ENCODE data around the gene HAUS5. TPM values are rescaled to one million over a fixed set of nuclear protein-coding genes. Genes with fewer than 3 reads are reported as not detected.
"Not testable (repeated sequence)": the region's sequence is repeated elsewhere in the genome, so short reads cannot be mapped to it uniquely, and the experiment has no call there.

Gene HAUS5
- polyA plus RNA-seq, 1 donor: 13.3 TPM

DNA sequence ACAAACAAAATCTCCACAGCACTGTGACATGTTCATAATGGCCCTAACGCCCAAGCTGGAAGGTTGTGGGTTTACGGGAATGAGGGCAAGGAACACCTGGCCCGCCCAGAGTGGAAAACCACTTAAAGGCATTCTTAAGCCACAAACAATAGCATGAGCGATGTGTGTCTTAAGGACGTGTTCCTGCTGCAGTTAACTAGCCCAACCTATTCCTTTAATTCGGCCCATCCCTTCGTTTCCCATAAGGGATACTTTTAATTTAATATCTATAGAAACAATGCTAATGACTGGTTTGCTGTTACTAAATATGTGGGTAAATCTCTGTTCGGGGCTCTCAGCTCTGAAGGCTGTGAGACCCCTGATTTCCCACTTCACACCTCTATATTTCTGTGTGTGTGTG lies 5.4 kb upstream of the HAUS5 start:
- no CpG with 5 or more reads among the region's 8 CpGs for WGBS (ENCODE audit: insufficient coverage, low lambda C conversion rate)
- H3K4me3 ChIP-seq (ENCODE audit: low read length); H3K9me3 ChIP-seq (ENCODE audit: control insufficient read depth, low read depth, low read length); H3K4me1 ChIP-seq (ENCODE audit: control insufficient read depth, insufficient read depth, low read length); DNase-seq; H3K27ac ChIP-seq (ENCODE audit: low read length); H3K27me3 ChIP-seq (ENCODE audit: control insufficient read depth, insufficient read depth, low read length); H3K36me3 ChIP-seq (ENCODE audit: control insufficient read depth, insufficient read depth, low read length): not testable (repeated sequence)

DNA sequence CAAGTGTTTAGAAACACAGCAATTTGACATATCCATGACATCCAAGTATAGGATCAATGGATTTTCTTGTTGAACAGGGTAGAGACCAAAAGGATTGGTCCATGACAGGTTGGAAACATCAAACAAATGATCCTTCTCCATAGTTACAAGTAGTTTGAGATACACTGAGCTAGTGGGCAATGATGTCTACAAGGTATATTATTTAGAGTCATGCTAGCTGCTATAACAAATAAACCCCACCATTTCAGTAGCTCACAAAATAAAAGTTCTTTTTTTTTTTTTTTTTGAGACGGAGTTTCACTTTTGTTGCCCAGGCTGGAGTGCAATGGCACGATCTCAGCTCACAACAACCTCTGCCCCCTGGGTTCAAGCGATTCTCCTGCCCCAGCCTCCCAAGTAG lies 4.9 kb upstream of the HAUS5 start:
- Histone ChIP-seq H3K4me1 (ENCODE audit: control insufficient read depth, insufficient read depth, low read length) (peaks cover 4% of the 10 kb centered on the region), H3K27ac (ENCODE audit: low read length) (no peak overlapping the region), H3K36me3 (ENCODE audit: control insufficient read depth, insufficient read depth, low read length) (no peaks in the 10 kb centered on the region), H3K27me3 (ENCODE audit: control insufficient read depth, insufficient read depth, low read length) (no peaks in the 10 kb centered on the region), H3K4me3 (ENCODE audit: low read length) (no peak overlapping the region), H3K9me3 (ENCODE audit: control insufficient read depth, low read depth, low read length) (no peaks in the 10 kb centered on the region)
- WGBS (ENCODE audit: insufficient coverage, low lambda C conversion rate): no CpG with 5 or more reads among the region's 3 CpGs
- no peak for DNase-seq

DNA sequence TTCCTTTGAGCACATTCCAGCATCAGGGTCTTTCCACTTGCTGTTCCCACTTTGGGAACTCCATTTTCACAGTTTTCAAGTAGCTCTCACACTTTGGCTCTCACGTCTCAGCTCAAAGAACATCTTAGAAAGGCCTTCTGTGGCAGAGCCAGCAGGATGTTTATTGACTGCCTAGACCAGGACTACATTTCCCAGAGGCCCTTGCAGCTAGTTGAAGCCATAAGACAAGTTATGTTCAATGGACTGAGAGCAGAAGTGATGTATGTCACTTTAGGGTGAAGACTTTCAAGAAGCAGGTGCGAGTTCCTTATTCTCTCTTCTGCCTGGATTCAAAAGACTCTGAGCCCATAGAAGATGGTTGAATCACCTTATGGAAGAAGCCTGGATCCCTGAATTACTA lies 4.3 kb upstream of the HAUS5 start:
- H3K27me3 ChIP-seq (ENCODE audit: control insufficient read depth, insufficient read depth, low read length): no peaks in the 10 kb centered on the region
- no CpG with 5 or more reads among the region's 2 CpGs for WGBS (ENCODE audit: insufficient coverage, low lambda C conversion rate)
- peaks cover 4% of the 10 kb centered on the region for H3K4me1 ChIP-seq (ENCODE audit: control insufficient read depth, insufficient read depth, low read length)
- H3K27ac ChIP-seq (ENCODE audit: low read length): no peak overlapping the region
- no peak overlapping the region for H3K4me3 ChIP-seq (ENCODE audit: low read length)
- no peaks in the 10 kb centered on the region for H3K36me3 ChIP-seq (ENCODE audit: control insufficient read depth, insufficient read depth, low read length)
- no peak for DNase-seq
- H3K9me3 ChIP-seq (ENCODE audit: control insufficient read depth, low read depth, low read length): no peaks in the 10 kb centered on the region

DNA sequence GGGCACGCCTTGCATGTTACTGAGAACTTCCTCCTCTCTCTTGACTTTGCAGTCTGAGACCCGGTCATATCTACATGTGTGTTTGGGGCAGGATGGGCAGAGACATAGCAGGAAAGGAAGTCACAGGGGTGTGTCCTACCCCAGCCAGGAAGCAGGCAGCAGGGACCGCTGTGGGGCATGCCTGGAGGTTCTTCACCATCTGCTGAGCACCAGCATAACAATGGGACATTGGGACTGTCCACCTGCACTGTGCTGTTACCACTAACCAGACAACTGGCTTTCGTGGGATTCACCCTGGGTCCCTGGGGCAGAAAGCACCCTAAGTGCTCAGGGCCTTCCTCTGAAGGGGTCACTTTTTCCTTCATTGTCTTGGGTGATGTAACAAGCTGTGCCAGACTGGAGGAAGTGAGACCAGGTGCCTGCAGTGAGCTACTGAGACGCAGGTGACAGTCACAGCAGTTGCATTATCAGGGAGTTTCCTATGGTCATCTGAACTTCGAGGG lies 2.6 kb upstream of the HAUS5 start:
- DNase-seq: no peak
- no peak overlapping the region for H3K4me3 ChIP-seq (ENCODE audit: low read length)
- WGBS (ENCODE audit: insufficient coverage, low lambda C conversion rate): no CpG with 5 or more reads among the region's 6 CpGs
- H3K36me3 ChIP-seq (ENCODE audit: control insufficient read depth, insufficient read depth, low read length): no peaks in the 10 kb centered on the region
- no peaks in the 10 kb centered on the region for H3K27me3 ChIP-seq (ENCODE audit: control insufficient read depth, insufficient read depth, low read length)
- no peaks in the 10 kb centered on the region for H3K9me3 ChIP-seq (ENCODE audit: control insufficient read depth, low read depth, low read length)
- peaks cover 4% of the 10 kb centered on the region for H3K4me1 ChIP-seq (ENCODE audit: control insufficient read depth, insufficient read depth, low read length)
- H3K27ac ChIP-seq (ENCODE audit: low read length): no peak overlapping the region

DNA sequence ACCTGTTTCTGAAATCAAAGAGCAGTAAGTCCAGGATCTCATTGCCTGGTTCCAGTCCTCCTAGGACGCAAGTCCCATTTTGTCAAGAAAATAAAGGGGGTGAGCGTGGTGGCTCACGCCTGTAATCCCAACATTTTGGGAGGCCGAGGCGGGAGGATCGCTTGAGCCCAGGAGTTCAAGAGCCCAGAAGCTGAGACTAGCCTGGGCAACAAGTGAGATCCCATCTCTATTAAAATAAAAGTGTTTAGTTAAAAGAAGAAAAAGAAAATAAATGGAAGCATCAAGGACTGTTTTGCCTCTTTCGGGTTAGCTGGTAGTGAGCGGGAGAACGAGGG lies 344 bp upstream of the HAUS5 start:
- DNase-seq: no peak
- no CpG with 5 or more reads among the region's 9 CpGs for WGBS (ENCODE audit: insufficient coverage, low lambda C conversion rate)
- H3K36me3 ChIP-seq (ENCODE audit: control insufficient read depth, insufficient read depth, low read length): peaks cover 11% of the 10 kb centered on the region
- H3K27me3 ChIP-seq (ENCODE audit: control insufficient read depth, insufficient read depth, low read length): no peaks in the 10 kb centered on the region
- H3K9me3 ChIP-seq (ENCODE audit: control insufficient read depth, low read depth, low read length): no peaks in the 10 kb centered on the region
- H3K4me3 ChIP-seq (ENCODE audit: low read length): peak overlapping the region; percentile 71
- H3K27ac ChIP-seq (ENCODE audit: low read length): no peak overlapping the region
- peaks cover 4% of the 10 kb centered on the region for H3K4me1 ChIP-seq (ENCODE audit: control insufficient read depth, insufficient read depth, low read length)

DNA sequence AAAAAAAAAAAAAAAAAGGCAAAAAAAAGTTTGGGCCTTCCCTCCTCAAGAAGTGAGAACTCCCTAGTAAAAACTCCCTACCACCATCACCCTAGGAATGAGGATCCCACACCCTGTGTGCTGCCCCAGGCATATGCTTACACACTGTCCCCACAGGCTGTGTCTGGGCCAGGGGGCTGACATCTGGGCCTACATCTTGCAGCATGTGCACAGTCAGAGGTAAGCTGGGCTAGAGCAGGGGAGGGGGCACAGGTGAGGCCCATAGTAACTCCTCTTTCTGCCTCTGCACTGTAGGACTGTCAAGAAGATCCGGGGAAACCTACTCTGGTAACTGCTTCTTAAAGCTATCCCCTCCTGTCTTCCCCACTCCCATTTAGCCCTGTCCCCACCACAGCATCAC lies 1.0 kb downstream of the HAUS5 start:
- H3K36me3 ChIP-seq (ENCODE audit: control insufficient read depth, insufficient read depth, low read length): peaks cover 19% of the 10 kb centered on the region
- H3K4me3 ChIP-seq (ENCODE audit: low read length): no peak overlapping the region
- no peaks in the 10 kb centered on the region for H3K9me3 ChIP-seq (ENCODE audit: control insufficient read depth, low read depth, low read length)
- H3K27ac ChIP-seq (ENCODE audit: low read length): no peak overlapping the region
- no peak for DNase-seq
- no peaks in the 10 kb centered on the region for H3K27me3 ChIP-seq (ENCODE audit: control insufficient read depth, insufficient read depth, low read length)
- peaks cover 4% of the 10 kb centered on the region for H3K4me1 ChIP-seq (ENCODE audit: control insufficient read depth, insufficient read depth, low read length)
- WGBS (ENCODE audit: insufficient coverage, low lambda C conversion rate): no CpG with 5 or more reads among the region's 1 CpG

DNA sequence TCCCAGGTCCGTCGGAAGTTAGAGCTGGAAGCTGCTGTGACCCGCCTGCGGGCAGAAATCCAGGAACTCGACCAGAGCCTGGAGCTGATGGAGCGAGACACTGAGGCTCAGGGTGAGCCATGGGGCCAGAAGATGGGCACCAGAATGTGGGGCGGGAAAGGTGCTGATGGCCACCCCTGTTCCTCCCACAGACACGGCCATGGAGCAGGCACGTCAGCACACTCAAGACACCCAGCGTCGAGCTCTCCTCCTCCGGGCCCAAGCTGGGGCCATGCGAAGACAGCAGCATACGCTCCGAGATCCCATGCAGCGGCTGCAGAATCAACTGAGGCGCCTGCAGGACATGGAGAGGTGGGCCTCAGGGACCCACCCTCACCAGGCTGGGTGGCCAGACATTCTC lies 2.5 kb downstream of the HAUS5 start:
- H3K9me3 ChIP-seq (ENCODE audit: control insufficient read depth, low read depth, low read length): no peaks in the 10 kb centered on the region
- peaks cover 4% of the 10 kb centered on the region for H3K4me1 ChIP-seq (ENCODE audit: control insufficient read depth, insufficient read depth, low read length)
- no CpG with 5 or more reads among the region's 17 CpGs for WGBS (ENCODE audit: insufficient coverage, low lambda C conversion rate)
- H3K27ac ChIP-seq (ENCODE audit: low read length): no peak overlapping the region
- H3K27me3 ChIP-seq (ENCODE audit: control insufficient read depth, insufficient read depth, low read length): no peaks in the 10 kb centered on the region
- H3K4me3 ChIP-seq (ENCODE audit: low read length): no peak overlapping the region
- no peak for DNase-seq
- peaks cover 20% of the 10 kb centered on the region for H3K36me3 ChIP-seq (ENCODE audit: control insufficient read depth, insufficient read depth, low read length)

DNA sequence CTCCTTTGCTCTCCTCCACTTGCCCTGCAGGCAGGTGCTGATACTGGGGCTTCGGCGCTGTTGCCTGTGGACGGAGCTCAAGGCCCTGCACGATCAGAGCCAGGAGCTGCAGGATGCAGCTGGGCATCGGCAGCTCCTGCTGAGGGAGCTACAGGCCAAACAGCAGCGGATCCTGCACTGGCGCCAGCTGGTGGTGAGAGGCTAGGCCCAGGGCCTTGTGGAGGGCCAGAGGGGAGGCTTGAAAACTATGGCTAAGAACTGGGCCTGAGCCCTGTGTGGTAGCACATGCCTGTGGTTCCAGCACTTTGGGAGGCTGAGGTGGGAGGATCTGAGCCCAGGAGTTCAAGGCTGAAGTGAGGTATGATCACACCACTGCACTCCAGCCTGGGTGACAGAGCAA lies 6.3 kb downstream of the HAUS5 start:
- DNase-seq: no peak
- Histone ChIP-seq H3K27ac (ENCODE audit: low read length) (no peak overlapping the region), H3K4me1 (ENCODE audit: control insufficient read depth, insufficient read depth, low read length) (no peaks in the 10 kb centered on the region), H3K9me3 (ENCODE audit: control insufficient read depth, low read depth, low read length) (no peaks in the 10 kb centered on the region), H3K27me3 (ENCODE audit: control insufficient read depth, insufficient read depth, low read length) (no peaks in the 10 kb centered on the region), H3K4me3 (ENCODE audit: low read length) (no peak overlapping the region), H3K36me3 (ENCODE audit: control insufficient read depth, insufficient read depth, low read length) (peaks cover 31% of the 10 kb centered on the region)
- WGBS (ENCODE audit: insufficient coverage, low lambda C conversion rate): no CpG with 5 or more reads among the region's 7 CpGs

DNA sequence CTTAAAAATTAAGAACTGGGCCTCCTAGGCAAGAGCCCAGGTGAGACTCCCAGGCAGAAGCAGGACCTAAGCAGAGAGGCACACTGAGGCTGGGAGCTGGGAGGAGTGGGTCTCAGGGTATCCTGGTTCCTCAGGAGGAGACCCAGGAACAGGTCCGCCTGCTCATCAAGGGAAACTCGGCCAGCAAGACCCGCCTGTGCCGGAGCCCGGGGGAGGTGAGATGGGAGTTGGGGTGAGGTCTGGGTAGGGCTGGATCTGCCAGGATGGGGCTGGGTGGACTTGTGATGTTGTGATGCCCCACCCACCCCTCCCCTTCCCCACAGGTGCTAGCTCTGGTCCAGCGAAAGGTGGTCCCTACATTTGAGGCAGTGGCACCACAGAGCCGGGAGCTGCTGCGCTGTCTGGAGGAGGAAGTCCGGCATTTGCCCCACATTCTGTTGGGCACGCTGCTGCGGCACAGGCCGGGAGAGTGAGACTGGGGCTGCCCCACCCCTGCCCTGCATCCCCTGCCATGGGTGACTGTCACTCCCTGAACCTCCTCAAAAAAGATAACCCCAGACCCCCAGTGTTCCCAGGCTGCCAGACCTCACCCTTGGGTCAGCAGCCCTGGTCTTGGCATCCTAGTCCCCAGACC lies 6.9 kb downstream of the HAUS5 start:
- no CpG with 5 or more reads among the region's 12 CpGs for WGBS (ENCODE audit: insufficient coverage, low lambda C conversion rate)
- no peak for DNase-seq
- Histone ChIP-seq H3K27me3 (ENCODE audit: control insufficient read depth, insufficient read depth, low read length) (no peaks in the 10 kb centered on the region), H3K9me3 (ENCODE audit: control insufficient read depth, low read depth, low read length) (no peaks in the 10 kb centered on the region), H3K27ac (ENCODE audit: low read length) (no peak overlapping the region), H3K36me3 (ENCODE audit: control insufficient read depth, insufficient read depth, low read length) (peaks cover 31% of the 10 kb centered on the region), H3K4me1 (ENCODE audit: control insufficient read depth, insufficient read depth, low read length) (no peaks in the 10 kb centered on the region), H3K4me3 (ENCODE audit: low read length) (no peak overlapping the region)

DNA sequence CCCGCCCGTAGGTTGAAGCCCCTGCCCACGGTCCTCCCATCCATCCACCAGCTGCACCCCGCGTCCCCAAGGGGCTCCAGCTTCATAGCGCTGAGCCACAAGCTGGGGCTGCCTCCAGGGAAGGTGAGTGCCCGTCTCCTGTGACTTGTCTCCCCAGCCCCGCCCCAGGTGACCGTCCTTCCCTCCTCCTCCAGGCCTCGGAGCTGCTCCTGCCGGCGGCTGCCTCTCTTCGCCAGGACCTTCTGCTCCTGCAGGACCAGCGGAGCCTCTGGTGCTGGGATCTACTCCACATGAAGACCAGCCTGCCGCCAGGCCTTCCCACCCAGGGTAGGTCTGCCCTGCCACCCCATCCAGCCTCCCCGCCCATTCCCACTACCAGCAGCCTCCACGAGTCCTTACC lies 7.5 kb downstream of the HAUS5 start:
- no peaks in the 10 kb centered on the region for H3K9me3 ChIP-seq (ENCODE audit: control insufficient read depth, low read depth, low read length)
- no peaks in the 10 kb centered on the region for H3K27me3 ChIP-seq (ENCODE audit: control insufficient read depth, insufficient read depth, low read length)
- WGBS (ENCODE audit: insufficient coverage, low lambda C conversion rate): no CpG with 5 or more reads among the region's 17 CpGs
- H3K4me1 ChIP-seq (ENCODE audit: control insufficient read depth, insufficient read depth, low read length): no peaks in the 10 kb centered on the region
- H3K4me3 ChIP-seq (ENCODE audit: low read length): no peak overlapping the region
- peaks cover 31% of the 10 kb centered on the region for H3K36me3 ChIP-seq (ENCODE audit: control insufficient read depth, insufficient read depth, low read length)
- DNase-seq: no peak
- no peak overlapping the region for H3K27ac ChIP-seq (ENCODE audit: low read length)

DNA sequence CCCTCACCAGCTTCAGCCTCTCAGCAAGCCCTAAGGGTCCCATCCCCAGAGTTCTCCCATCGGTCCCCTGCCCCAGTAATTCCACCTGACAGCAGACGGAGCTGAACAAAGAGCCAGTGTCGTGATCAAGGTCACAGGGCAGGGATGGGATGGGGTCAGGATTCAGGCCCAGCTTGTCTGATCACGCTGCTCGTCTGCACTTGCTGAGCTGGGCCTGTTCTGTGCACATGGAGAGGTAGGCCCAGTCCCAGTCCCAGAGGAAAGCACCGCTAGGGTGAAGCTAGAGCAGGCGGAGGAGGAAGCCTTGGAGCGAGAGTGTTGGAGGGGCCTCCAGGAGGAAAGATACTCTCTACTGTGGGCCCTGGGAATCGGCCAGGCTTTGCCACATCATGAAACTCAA lies 9.2 kb downstream of the HAUS5 start:
- DNase-seq: no peak
- Histone ChIP-seq H3K27me3 (ENCODE audit: control insufficient read depth, insufficient read depth, low read length) (no peaks in the 10 kb centered on the region), H3K9me3 (ENCODE audit: control insufficient read depth, low read depth, low read length) (no peaks in the 10 kb centered on the region), H3K4me3 (ENCODE audit: low read length) (no peak overlapping the region), H3K4me1 (ENCODE audit: control insufficient read depth, insufficient read depth, low read length) (no peaks in the 10 kb centered on the region), H3K27ac (ENCODE audit: low read length) (no peak overlapping the region), H3K36me3 (ENCODE audit: control insufficient read depth, insufficient read depth, low read length) (peaks cover 24% of the 10 kb centered on the region)
- no CpG with 5 or more reads among the region's 9 CpGs for WGBS (ENCODE audit: insufficient coverage, low lambda C conversion rate)
